Panc1 (cell line): Measurements from ENCODE around the gene PTPRK. TPM values are rescaled to one million over a fixed set of nuclear protein-coding genes. Genes with fewer than 3 reads are reported as not detected.

Experiments used
- ATAC-seq: fragments of 200-7000 bp; cut with Tn5 transposase; 2 replicates; pipeline ENCODE4 v1.9.1; 2020; ENCODE audit warnings: mild to moderate bottlenecking, moderate library complexity
- BruUV-seq: library from RNA; stranded (reverse); fragments of 400-500 nt; replicated peaks from 2 replicates; lab custom pipeline; 2021; lab: Mats Ljungman, UMichigan
- CTCF ChIA-PET: fragments of 300-600 bp; sonication (Branson Sonifier 250); formaldehyde crosslinking; loops from one replicate; lab custom pipeline; 2022; ENCODE audit warnings: antibody characterized with exemption; lab: Charles Lee
- POLR2A ChIA-PET: fragments of 300-600 bp; sonication (Branson Sonifier 250); formaldehyde crosslinking; loops from one replicate; lab custom pipeline; 2022; ENCODE audit warnings: antibody characterized with exemption; lab: Charles Lee
- DNase-seq: peaks from one replicate; pipeline ENCODE4 v3.0.0-alpha.2; 2010; ENCODE audit warnings: low read depth, low spot score
- H3K27ac ChIP-seq: 2 replicates; pipeline ENCODE4 v1.5.1; 2011; ENCODE audit warnings: mild to moderate bottlenecking, low read length, inconsistent platforms
- H3K27me3 ChIP-seq: fragments of 200-500 bp; sonication (Bioruptor generic); 2 replicates; pipeline ENCODE4 v1.6.0; 2014; ENCODE audit warnings: low read length, inconsistent platforms; ENCODE audit not compliant: control insufficient read depth, insufficient read depth
- H3K36me3 ChIP-seq: fragments of 200-500 bp; sonication (Bioruptor generic); 2 replicates; pipeline ENCODE4 v1.5.1; 2014; ENCODE audit warnings: inconsistent platforms, mild to moderate bottlenecking, low read length, moderate library complexity; ENCODE audit not compliant: control insufficient read depth, insufficient read depth
- H3K4me1 ChIP-seq: 2 replicates; pipeline ENCODE4 v1.5.1; 2011; ENCODE audit warnings: inconsistent platforms, mild to moderate bottlenecking, low read length, moderate library complexity; ENCODE audit not compliant: control insufficient read depth, insufficient read depth
- H3K4me3 ChIP-seq, 2 experiments: 2 replicates each; pipeline ENCODE4 v1.5.1; 2011 to 2012; ENCODE audit warnings: low read depth in 2 of 2, low read length in 2 of 2, mild to moderate bottlenecking in 2 of 2, inconsistent platforms in 1 of 2, moderate library complexity in 1 of 2
- H3K9me3 ChIP-seq: fragments of 200-500 bp; sonication (Bioruptor generic); 2 replicates; pipeline ENCODE4 v1.5.1; 2014; ENCODE audit warnings: low read depth, mild to moderate bottlenecking, inconsistent platforms, low read length, moderate library complexity; ENCODE audit not compliant: control insufficient read depth, insufficient read depth
- POLR2AphosphoS5 ChIP-seq: IDR thresholded peaks from 2 replicates; pipeline ENCODE4 v1.6.1; 2012; ENCODE audit warnings: mild to moderate bottlenecking, low read depth, low read length, moderate library complexity
- SIN3A ChIP-seq: IDR thresholded peaks from 2 replicates; pipeline ENCODE4 v1.6.1; 2012; ENCODE audit warnings: low read depth, mild to moderate bottlenecking, low read length, moderate library complexity, borderline replicate concordance; ENCODE audit not compliant: insufficient read depth
- TCF7L2 ChIP-seq: IDR thresholded peaks from 2 replicates; pipeline ENCODE4 v1.6.1; 2011; ENCODE audit warnings: mild to moderate bottlenecking, low read depth, low read length, inconsistent platforms
- in situ Hi-C: cut with HindIII; loops from 2 replicates; pipeline ENCODE4 v1.10.0; 2016; ENCODE audit warnings: low sequenced_read_pairs, low pct_unique_long_range_greater_than_20kb
- intact Hi-C: fragments of 100-400 bp; cut with micrococcal nuclease; formaldehyde crosslinking; loops from one replicate; pipeline ENCODE4 v1.10.0; 2022; ENCODE audit not compliant: unreplicated experiment
- total RNA-seq: library from RNA; stranded (reverse); gene quantifications from one replicate; pipeline ENCODE4 v1.2.1, GENCODE V29; 2021; ENCODE audit not compliant: unreplicated experiment
- TF ChIP-seq, protein P1 (sequence below), 2 experiments: IDR thresholded peaks; 2 replicates each; pipeline ENCODE4 v1.6.1; 2011 to 2012; ENCODE audit warnings: low read depth in 2 of 2, control low read depth in 1 of 2, low read length in 1 of 2, mild to moderate bottlenecking in 1 of 2, moderate library complexity in 1 of 2; ENCODE audit not compliant: insufficient read depth in 1 of 2
- TF ChIP-seq, protein P2 (sequence below): fragments of 450-650 bp; IDR thresholded peaks from 2 replicates; pipeline ENCODE4 v1.5.1; 2017; ENCODE audit warnings: mild to moderate bottlenecking

Gene PTPRK
- total RNA-seq, 1 experiment from 2014 or later = 61.8 TPM

DNA sequence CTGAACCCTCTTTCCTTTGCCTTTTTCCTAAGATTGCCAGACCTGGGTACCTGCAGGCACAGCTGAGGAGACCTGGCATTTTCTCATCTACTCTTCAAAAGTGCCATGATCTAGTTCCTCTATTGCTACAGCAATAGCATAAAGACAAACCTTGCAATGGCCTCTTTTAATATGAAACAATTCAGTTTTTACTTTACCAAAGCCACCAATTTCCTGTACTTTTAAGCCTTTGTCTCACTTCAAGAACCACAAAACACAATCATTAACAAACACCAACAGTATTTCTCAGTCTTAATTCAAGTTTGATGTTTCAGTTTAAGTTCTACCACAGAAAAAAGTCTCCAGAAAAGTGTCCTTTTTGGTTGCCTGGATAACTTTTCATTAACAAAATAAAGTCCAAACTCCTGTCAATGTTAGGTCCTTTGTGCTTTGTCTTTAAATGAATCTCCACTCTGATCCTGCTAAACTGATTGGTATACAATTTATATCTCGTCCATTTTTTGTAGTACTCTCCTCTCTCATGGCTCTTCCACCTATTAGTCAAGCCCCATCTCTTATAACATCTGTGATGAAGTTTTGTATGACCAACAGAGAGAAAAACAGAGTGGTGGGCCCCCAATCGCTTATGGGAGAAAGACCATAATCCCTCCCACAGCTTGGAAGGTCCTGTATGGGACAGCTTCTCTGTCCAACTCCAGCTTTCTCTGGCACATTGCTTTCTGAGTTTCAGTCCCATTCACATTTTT lies 569.1 kb downstream of the PTPRK start:
- no TSS peak for BruUV-seq
- H3K4me1 ChIP-seq = no peaks in the 10 kb centered on the region
- in situ Hi-C loops = no loop called here
- intact Hi-C loops = no loop called here
- H3K27ac ChIP-seq = no peak overlapping the region
- CTCF ChIA-PET = no interaction called here
- no peaks in the 10 kb centered on the region for H3K9me3 ChIP-seq
- H3K4me3 ChIP-seq = no peak overlapping the region
- DNase-seq (no peak), ATAC-seq (no peak)
- no peak for TF ChIP-seq SIN3A
- H3K27me3 ChIP-seq = no peaks in the 10 kb centered on the region
- H3K36me3 ChIP-seq = no peaks in the 10 kb centered on the region
- POLR2A ChIA-PET = no interaction called here

DNA sequence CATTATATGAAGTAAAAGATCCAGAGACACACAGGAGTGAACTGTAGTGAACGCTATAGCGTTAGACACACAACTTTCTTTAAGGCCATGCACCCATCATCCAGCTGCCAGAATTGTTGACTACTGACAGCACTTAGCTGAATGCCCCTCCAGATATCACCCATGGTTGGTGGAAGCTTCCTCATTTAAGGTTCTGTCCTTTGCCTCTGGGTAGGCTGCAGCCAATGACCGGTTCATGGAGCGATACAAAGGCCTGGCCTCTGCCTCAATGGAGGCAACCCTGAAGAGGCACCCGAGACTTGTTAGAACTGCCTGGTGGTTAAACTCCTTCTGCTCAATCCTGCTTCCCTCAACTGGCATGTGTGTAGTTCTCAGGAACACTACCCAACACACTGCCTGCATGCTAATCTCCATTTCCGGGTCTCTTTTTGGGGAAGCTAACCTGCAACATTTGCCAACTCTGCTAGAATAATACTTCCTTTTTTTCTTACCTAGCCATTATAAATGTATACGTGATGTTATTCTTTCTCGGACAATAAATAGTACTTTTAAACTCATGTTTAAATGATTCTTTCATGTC lies 569.7 kb downstream of the PTPRK start:
- no peaks in the 10 kb centered on the region for H3K36me3 ChIP-seq
- in situ Hi-C loops (no loop called here), intact Hi-C loops (no loop called here)
- H3K27ac ChIP-seq = no peak overlapping the region
- ATAC-seq (no peak), DNase-seq (no peak)
- TF ChIP-seq POLR2AphosphoS5 (no peak), SIN3A (no peak), TCF7L2 (no peak)
- TF ChIP-seq, protein P1, sequence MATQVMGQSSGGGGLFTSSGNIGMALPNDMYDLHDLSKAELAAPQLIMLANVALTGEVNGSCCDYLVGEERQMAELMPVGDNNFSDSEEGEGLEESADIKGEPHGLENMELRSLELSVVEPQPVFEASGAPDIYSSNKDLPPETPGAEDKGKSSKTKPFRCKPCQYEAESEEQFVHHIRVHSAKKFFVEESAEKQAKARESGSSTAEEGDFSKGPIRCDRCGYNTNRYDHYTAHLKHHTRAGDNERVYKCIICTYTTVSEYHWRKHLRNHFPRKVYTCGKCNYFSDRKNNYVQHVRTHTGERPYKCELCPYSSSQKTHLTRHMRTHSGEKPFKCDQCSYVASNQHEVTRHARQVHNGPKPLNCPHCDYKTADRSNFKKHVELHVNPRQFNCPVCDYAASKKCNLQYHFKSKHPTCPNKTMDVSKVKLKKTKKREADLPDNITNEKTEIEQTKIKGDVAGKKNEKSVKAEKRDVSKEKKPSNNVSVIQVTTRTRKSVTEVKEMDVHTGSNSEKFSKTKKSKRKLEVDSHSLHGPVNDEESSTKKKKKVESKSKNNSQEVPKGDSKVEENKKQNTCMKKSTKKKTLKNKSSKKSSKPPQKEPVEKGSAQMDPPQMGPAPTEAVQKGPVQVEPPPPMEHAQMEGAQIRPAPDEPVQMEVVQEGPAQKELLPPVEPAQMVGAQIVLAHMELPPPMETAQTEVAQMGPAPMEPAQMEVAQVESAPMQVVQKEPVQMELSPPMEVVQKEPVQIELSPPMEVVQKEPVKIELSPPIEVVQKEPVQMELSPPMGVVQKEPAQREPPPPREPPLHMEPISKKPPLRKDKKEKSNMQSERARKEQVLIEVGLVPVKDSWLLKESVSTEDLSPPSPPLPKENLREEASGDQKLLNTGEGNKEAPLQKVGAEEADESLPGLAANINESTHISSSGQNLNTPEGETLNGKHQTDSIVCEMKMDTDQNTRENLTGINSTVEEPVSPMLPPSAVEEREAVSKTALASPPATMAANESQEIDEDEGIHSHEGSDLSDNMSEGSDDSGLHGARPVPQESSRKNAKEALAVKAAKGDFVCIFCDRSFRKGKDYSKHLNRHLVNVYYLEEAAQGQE (IDR thresholded peaks at IDR 0.05; ENCODE audit: insufficient read depth in 1 of 2, low read depth in 2 of 2, low read length in 1 of 2) = no peak
- TF ChIP-seq, protein P2, sequence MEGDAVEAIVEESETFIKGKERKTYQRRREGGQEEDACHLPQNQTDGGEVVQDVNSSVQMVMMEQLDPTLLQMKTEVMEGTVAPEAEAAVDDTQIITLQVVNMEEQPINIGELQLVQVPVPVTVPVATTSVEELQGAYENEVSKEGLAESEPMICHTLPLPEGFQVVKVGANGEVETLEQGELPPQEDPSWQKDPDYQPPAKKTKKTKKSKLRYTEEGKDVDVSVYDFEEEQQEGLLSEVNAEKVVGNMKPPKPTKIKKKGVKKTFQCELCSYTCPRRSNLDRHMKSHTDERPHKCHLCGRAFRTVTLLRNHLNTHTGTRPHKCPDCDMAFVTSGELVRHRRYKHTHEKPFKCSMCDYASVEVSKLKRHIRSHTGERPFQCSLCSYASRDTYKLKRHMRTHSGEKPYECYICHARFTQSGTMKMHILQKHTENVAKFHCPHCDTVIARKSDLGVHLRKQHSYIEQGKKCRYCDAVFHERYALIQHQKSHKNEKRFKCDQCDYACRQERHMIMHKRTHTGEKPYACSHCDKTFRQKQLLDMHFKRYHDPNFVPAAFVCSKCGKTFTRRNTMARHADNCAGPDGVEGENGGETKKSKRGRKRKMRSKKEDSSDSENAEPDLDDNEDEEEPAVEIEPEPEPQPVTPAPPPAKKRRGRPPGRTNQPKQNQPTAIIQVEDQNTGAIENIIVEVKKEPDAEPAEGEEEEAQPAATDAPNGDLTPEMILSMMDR = no peak
- H3K27me3 ChIP-seq = no peaks in the 10 kb centered on the region
- H3K4me1 ChIP-seq = no peaks in the 10 kb centered on the region
- ChIA-PET CTCF (no interaction called here), POLR2A (no interaction called here)
- no peak overlapping the region for H3K4me3 ChIP-seq
- no peaks in the 10 kb centered on the region for H3K9me3 ChIP-seq
- BruUV-seq = no TSS peak

DNA sequence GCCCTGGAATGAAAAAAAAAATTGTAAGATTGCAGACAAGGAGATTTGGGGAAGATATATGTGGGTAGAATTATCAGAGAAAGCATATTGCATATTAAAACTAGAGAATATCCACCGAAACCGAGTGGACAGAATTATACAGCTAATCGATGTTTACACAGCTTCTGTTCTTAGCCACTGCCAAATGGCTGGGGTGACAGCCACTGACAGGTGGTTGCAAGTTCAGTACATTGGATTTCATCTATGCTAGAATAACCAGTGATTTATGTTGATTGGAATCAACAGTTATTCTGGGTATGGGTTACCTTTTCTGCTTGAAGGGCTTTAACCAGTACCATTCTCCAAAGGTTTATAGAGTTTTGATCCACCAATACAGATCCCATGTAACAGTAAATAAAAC lies 571.1 kb downstream of the PTPRK start:
- CTCF ChIA-PET = no interaction called here
- intact Hi-C loops = no loop called here
- no TSS peak for BruUV-seq

More for the DNA sequence above, 571.1 kb downstream of the PTPRK start:
- POLR2A ChIA-PET = no interaction called here
- in situ Hi-C loops = no loop called here
- Histone ChIP-seq H3K27ac (no peak overlapping the region), H3K36me3 (no peaks in the 10 kb centered on the region), H3K9me3 (no peaks in the 10 kb centered on the region), H3K4me3 (no peak overlapping the region), H3K4me1 (no peaks in the 10 kb centered on the region), H3K27me3 (no peaks in the 10 kb centered on the region)
- DNase-seq (no peak), ATAC-seq (no peak)
- TF ChIP-seq, protein P2 = no peak
- TF ChIP-seq TCF7L2 (no peak), SIN3A (no peak), POLR2AphosphoS5 (no peak)
- TF ChIP-seq, protein P1 (IDR thresholded peaks at IDR 0.05; ENCODE audit: insufficient read depth in 1 of 2, low read depth in 2 of 2, low read length in 1 of 2) = no peak
